Measurements from ENCODE around the gene SAMD5. TPM values are rescaled to one million over a fixed set of nuclear protein-coding genes. Genes with fewer than 3 reads are reported as not detected.

The SAMD5 gene
- total RNA-seq, 1 experiment from 2014 or later: 4.0 TPM

DNA sequence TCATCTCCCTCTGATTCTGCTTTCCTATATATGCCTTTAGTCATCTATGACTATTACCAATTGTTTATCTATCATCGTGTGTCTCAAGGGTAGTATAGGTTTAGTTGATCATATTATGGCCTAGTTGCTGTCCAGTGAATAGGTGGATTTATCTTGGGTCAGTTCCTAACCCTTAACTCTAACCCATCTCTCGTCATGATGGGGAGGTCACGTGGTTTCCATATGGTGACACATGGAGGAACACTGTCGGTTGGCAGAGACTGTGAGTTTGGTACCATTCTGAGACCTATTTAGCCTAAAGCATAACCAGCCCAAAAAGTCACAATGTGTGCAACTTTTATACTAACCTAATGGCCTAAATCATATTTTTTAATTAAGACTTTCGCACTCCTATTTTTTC, 103.5 kb downstream of the SAMD5 start:
- H3K4me3 ChIP-seq (replicated peaks in 1 of 2; ENCODE audit: low read depth in 1 of 2, low read length in 2 of 2): no peak overlapping the region
- ChIA-PET RAD21 (ENCODE audit: low non-redundant PET in 1 of 2, low total read pairs in 2 of 2, uncharacterized antibody in 2 of 2, unreplicated experiment in 2 of 2) (no interaction called here), POLR2A (no interaction called here), CTCF (no interaction called here)
- no peak overlapping the region for H3K27ac ChIP-seq (ENCODE audit: low read depth, low read length)
- no peaks in the 10 kb centered on the region for H3K36me3 ChIP-seq (ENCODE audit: control insufficient read depth in 1 of 2, insufficient read depth in 2 of 2, low read length in 2 of 2)
- no peaks in the 10 kb centered on the region for H3K27me3 ChIP-seq (ENCODE audit: insufficient read depth, low read length)
- H3K9me3 ChIP-seq (ENCODE audit: control insufficient read depth in 1 of 2, insufficient read depth in 1 of 2, low read depth in 1 of 2, low read length in 2 of 2): no peaks in the 10 kb centered on the region
- no peaks in the 10 kb centered on the region for H3K4me1 ChIP-seq (ENCODE audit: control insufficient read depth in 1 of 2, insufficient read depth in 2 of 2, low read length in 2 of 2)
- intact Hi-C loops (cut with micrococcal nuclease): no loop called here
- no peaks in the 10 kb centered on the region for H4K20me1 ChIP-seq (ENCODE audit: insufficient read depth)
- H3K79me2 ChIP-seq (ENCODE audit: insufficient read depth, low read length): no peaks in the 10 kb centered on the region
- TF ChIP-seq POLR2AphosphoS5 (IDR thresholded peaks at IDR 0.05; ENCODE audit: low read depth, low read length) (no peak), EGR1 (IDR thresholded peaks at IDR 0.05; ENCODE audit: low read depth) (no peak), CBX3 (IDR thresholded peaks at IDR 0.05; ENCODE audit: low read depth) (no peak), EZH2phosphoT487 (IDR thresholded peaks at IDR 0.05; ENCODE audit: borderline replicate concordance) (no peak), SIN3A (IDR thresholded peaks at IDR 0.05; ENCODE audit: low read depth) (no peak), CEBPB (IDR thresholded peaks at IDR 0.05; ENCODE audit: low read depth) (no peak), REST (IDR thresholded peaks at IDR 0.05; ENCODE audit: low read depth) (no peak), ELF1 (IDR thresholded peaks at IDR 0.05; ENCODE audit: borderline replicate concordance, low read depth) (no peak), ZBTB33 (IDR thresholded peaks at IDR 0.05; ENCODE audit: extremely low read depth, insufficient replicate concordance, low read length) (no peak), ZFX (IDR thresholded peaks at IDR 0.05) (no peak), FOSL1 (IDR thresholded peaks at IDR 0.05; ENCODE audit: low read depth) (no peak), JUND (IDR thresholded peaks at IDR 0.05) (no peak)
- TF ChIP-seq, protein P1, sequence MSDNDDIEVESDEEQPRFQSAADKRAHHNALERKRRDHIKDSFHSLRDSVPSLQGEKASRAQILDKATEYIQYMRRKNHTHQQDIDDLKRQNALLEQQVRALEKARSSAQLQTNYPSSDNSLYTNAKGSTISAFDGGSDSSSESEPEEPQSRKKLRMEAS (IDR thresholded peaks at IDR 0.05): no peak
- no peak for ATAC-seq
- no peaks in the 10 kb centered on the region for H3K9me2 ChIP-seq (ENCODE audit: insufficient read depth)
- no peak overlapping the region for H2AFZ ChIP-seq (ENCODE audit: low read depth, low read length, poor library complexity, severe bottlenecking)
- H3K9ac ChIP-seq (ENCODE audit: low read length): no peak overlapping the region
- BruUV-seq (replicated peaks): no TSS peak
- no peak overlapping the region for H3K4me2 ChIP-seq (ENCODE audit: low read length)
- no peak for DNase-seq (ENCODE audit: low read depth, low spot score)
